Liver (tissue), 9 donors: ENCODE data around the gene NEUROD1. TPM values are rescaled to one million over a fixed set of nuclear protein-coding genes. Genes with fewer than 3 reads are reported as not detected.
A peak's percentile ranks its signal among the peaks of the same experiment; 100 is the strongest.

Source experiments
- DNase-seq: peaks from one replicate; pipeline ENCODE4 v3.0.0-alpha.2; 2017; ENCODE audit warnings: low spot score
- H3K27ac ChIP-seq, 2 donors: one replicate each; pipeline ENCODE4 v1.7.0; 2013; ENCODE audit warnings: inconsistent platforms in 2 of 2, low read length in 2 of 2, control low read depth in 1 of 2, low read depth in 1 of 2, mild to moderate bottlenecking in 1 of 2
- H3K27me3 ChIP-seq, 4 donors: one replicate each; pipeline versions ENCODE4 v1.6.1 to v1.7.0; 2013; ENCODE audit warnings: low read length in 3 of 4, inconsistent platforms in 1 of 4, mild to moderate bottlenecking in 1 of 4, moderate library complexity in 1 of 4; ENCODE audit not compliant: control insufficient read depth in 4 of 4, insufficient read depth in 4 of 4
- H3K36me3 ChIP-seq, 4 donors: one replicate each; pipeline versions ENCODE4 v1.6.1 to v1.7.0; 2013; ENCODE audit warnings: low read length in 3 of 4, mild to moderate bottlenecking in 3 of 4, low read depth in 1 of 4, moderate library complexity in 1 of 4; ENCODE audit not compliant: control insufficient read depth in 4 of 4, insufficient read depth in 3 of 4
- H3K4me1 ChIP-seq, 4 donors: one replicate each; pipeline versions ENCODE4 v1.6.1 to v1.7.0; 2013; ENCODE audit warnings: low read length in 3 of 4, mild to moderate bottlenecking in 3 of 4, moderate library complexity in 1 of 4; ENCODE audit not compliant: control insufficient read depth in 4 of 4, insufficient read depth in 4 of 4
- H3K4me3 ChIP-seq, 3 donors: one replicate each; pipeline versions ENCODE4 v1.6.1 to v1.7.0; 2013; ENCODE audit warnings: low read length in 3 of 3, control low read depth in 1 of 3, low read depth in 1 of 3, mild to moderate bottlenecking in 1 of 3
- H3K9ac ChIP-seq, 2 donors: one replicate each; pipeline ENCODE4 v1.7.0; 2013; ENCODE audit warnings: low read length in 2 of 2, mild to moderate bottlenecking in 2 of 2, moderate library complexity in 2 of 2, control low read depth in 1 of 2, low read depth in 1 of 2
- H3K9me3 ChIP-seq, 4 donors: one replicate each; pipeline versions ENCODE4 v1.6.1 to v1.7.0; 2013; ENCODE audit warnings: low read length in 3 of 4; ENCODE audit not compliant: control insufficient read depth in 4 of 4
- FOXA2 ChIP-seq: IDR thresholded peaks from 2 replicates; pipeline ENCODE4 v1.6.1; 2016; ENCODE audit warnings: antibody characterized with exemption
- HNF4G ChIP-seq: IDR thresholded peaks from 2 replicates; pipeline ENCODE4 v1.6.1; 2016; ENCODE audit warnings: antibody characterized with exemption
- JUND ChIP-seq, 2 donors: IDR thresholded peaks; 2 replicates each; pipeline ENCODE4 v1.6.1; 2016; ENCODE audit warnings: antibody characterized with exemption in 2 of 2
- NR2F2 ChIP-seq: IDR thresholded peaks from 2 replicates; pipeline ENCODE4 v1.6.1; 2016; ENCODE audit warnings: antibody characterized with exemption
- WGBS: extraction: QIAGEN DNeasy Blood & Tissue Kit; methylation state at CpG from one replicate; pipeline ENCODE4 v1.1.7; 2013; 5-methylcytosine and 5-hydroxymethylcytosine counted together
- polyA plus RNA-seq, 2 donors: library from polyadenylated mRNA; stranded (reverse) in 1 of 2; unstranded in 1 of 2; fragments of 200-250 nt in 1 of 2; fragments of >200 nt in 1 of 2; fragmentation: Nextera tagmentation in 1 of 2; extraction: Ambion mirVana in 1 of 2; gene quantifications; one replicate each; pipeline versions ENCODE4 v1.2.1 to v1.2.3, GENCODE V29; 2013 to 2015
- total RNA-seq, 2 donors: library from RNA; depleted of rRNA; stranded (reverse); fragments of >200 nt; gene quantifications; one replicate each; pipeline ENCODE4 v1.2.3, GENCODE V29; 2014
- TF ChIP-seq, protein P1 (sequence below): IDR thresholded peaks from 2 replicates; pipeline ENCODE4 v1.6.1; 2016; ENCODE audit warnings: antibody characterized with exemption, mild to moderate bottlenecking
- TF ChIP-seq, protein P2 (sequence below): IDR thresholded peaks from 2 replicates; pipeline ENCODE4 v1.6.1; 2016; ENCODE audit warnings: antibody characterized with exemption
- TF ChIP-seq, protein P3 (sequence below): fragments of 150-350 bp; IDR thresholded peaks from 2 replicates; pipeline ENCODE4 v1.5.1; 2017; ENCODE audit warnings: improper control_type of control experiment, low read depth, low read length; ENCODE audit not compliant: missing input control
- TF ChIP-seq, protein P4 (sequence below): IDR thresholded peaks from 2 replicates; pipeline ENCODE4 v1.6.1; 2016; ENCODE audit warnings: antibody characterized with exemption
- donor health status: healthy.
- donor health status: healthy.
- donor health status: healthy.
- donor health status: healthy.
- donor health status: healthy.

Gene NEUROD1
- total and polyA plus RNA-seq, 4 donors: not detected

DNA sequence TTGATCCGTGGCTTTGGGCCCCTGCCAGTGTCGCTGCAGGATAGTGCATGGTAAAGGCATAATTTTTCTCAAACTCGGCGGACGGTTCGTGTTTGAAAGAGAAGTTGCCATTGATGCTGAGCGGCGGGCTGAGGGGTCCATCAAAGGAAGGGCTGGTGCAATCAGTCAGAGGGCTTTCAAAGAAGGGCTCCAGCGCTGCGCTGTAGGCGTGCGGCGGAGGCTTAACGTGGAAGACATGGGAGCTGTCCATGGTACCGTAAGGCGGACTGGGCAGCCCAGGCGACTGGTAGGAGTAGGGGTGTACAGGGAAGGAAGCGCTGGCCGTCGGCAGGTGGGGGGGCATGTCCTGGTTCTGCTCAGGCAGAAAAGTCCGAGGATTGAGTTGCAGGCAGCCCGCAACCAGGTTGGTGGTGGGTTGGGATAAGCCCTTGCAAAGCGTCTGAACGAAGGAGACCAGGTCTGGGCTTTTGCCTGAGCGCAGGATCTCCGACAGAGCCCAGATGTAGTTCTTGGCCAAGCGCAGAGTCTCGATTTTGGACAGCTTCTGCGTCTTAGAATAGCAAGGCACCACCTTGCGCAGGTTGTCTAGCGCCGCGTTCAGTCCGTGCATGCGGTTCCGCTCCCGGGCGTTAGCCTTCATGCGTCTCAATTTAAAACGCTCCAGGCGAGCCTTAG is 2.3 kb downstream of the NEUROD1 start:
- Histone ChIP-seq H3K9me3 (peaks cover 0 to 5% (median 2%) of the 10 kb centered on the region in 4 donors), H3K27ac (no peak overlapping the region), H3K27me3 (peaks cover 7 to 21% (median 10%) of the 10 kb centered on the region in 4 donors), H3K36me3 (no peaks in the 10 kb centered on the region), H3K4me1 (peaks cover 0 to 7% (median 3%) of the 10 kb centered on the region in 4 donors), H3K4me3 (no peak overlapping the region), H3K9ac (no peak overlapping the region)
- 12% methylated on average over 41 of the region's 41 CpGs for WGBS
- TF ChIP-seq FOXA2 (no peak), HNF4G (no peak)
- TF ChIP-seq, protein P1, sequence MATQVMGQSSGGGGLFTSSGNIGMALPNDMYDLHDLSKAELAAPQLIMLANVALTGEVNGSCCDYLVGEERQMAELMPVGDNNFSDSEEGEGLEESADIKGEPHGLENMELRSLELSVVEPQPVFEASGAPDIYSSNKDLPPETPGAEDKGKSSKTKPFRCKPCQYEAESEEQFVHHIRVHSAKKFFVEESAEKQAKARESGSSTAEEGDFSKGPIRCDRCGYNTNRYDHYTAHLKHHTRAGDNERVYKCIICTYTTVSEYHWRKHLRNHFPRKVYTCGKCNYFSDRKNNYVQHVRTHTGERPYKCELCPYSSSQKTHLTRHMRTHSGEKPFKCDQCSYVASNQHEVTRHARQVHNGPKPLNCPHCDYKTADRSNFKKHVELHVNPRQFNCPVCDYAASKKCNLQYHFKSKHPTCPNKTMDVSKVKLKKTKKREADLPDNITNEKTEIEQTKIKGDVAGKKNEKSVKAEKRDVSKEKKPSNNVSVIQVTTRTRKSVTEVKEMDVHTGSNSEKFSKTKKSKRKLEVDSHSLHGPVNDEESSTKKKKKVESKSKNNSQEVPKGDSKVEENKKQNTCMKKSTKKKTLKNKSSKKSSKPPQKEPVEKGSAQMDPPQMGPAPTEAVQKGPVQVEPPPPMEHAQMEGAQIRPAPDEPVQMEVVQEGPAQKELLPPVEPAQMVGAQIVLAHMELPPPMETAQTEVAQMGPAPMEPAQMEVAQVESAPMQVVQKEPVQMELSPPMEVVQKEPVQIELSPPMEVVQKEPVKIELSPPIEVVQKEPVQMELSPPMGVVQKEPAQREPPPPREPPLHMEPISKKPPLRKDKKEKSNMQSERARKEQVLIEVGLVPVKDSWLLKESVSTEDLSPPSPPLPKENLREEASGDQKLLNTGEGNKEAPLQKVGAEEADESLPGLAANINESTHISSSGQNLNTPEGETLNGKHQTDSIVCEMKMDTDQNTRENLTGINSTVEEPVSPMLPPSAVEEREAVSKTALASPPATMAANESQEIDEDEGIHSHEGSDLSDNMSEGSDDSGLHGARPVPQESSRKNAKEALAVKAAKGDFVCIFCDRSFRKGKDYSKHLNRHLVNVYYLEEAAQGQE: peak; percentile 100
- TF ChIP-seq, protein P2, sequence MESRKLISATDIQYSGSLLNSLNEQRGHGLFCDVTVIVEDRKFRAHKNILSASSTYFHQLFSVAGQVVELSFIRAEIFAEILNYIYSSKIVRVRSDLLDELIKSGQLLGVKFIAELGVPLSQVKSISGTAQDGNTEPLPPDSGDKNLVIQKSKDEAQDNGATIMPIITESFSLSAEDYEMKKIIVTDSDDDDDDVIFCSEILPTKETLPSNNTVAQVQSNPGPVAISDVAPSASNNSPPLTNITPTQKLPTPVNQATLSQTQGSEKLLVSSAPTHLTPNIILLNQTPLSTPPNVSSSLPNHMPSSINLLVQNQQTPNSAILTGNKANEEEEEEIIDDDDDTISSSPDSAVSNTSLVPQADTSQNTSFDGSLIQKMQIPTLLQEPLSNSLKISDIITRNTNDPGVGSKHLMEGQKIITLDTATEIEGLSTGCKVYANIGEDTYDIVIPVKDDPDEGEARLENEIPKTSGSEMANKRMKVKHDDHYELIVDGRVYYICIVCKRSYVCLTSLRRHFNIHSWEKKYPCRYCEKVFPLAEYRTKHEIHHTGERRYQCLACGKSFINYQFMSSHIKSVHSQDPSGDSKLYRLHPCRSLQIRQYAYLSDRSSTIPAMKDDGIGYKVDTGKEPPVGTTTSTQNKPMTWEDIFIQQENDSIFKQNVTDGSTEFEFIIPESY: no peak
- peak; percentile 72 for DNase-seq

DNA sequence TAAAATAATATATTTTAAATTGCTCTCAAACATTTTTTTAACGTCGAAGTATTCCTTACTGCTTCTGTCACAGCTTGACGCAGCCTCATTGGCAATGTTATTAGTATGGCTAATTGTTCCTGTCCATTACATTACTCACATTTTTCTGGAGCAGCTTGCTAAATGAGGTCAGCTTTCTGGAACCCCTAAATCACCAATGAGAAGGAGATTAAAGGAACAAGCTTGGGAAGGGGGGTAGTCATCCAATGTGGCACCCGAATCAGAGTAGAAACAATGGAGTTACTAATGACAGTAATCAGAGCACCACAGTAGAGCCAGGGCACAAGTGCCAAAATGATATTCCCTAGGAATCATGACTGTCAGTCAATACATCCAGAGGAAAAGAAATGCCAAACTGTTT is 5.1 kb downstream of the NEUROD1 start:
- no peaks in the 10 kb centered on the region for H3K36me3 ChIP-seq
- no peak for DNase-seq
- H3K27me3 ChIP-seq: peaks cover 0 to 15% (median 7%) of the 10 kb centered on the region in 4 donors
- no peak overlapping the region for H3K4me3 ChIP-seq
- peaks cover 0 to 3% (median 0%) of the 10 kb centered on the region in 4 donors for H3K9me3 ChIP-seq
- WGBS: 35% methylated on average over 4 of the region's 4 CpGs
- no peaks in the 10 kb centered on the region for H3K4me1 ChIP-seq
- no peak overlapping the region for H3K9ac ChIP-seq
- H3K27ac ChIP-seq: no peak overlapping the region
- TF ChIP-seq, protein P2: no peak
- TF ChIP-seq JUND (IDR thresholded peaks at IDR 0.05) (no peak), FOXA2 (no peak), NR2F2 (no peak)
- TF ChIP-seq, protein P1: no peak
- TF ChIP-seq, protein P3, sequence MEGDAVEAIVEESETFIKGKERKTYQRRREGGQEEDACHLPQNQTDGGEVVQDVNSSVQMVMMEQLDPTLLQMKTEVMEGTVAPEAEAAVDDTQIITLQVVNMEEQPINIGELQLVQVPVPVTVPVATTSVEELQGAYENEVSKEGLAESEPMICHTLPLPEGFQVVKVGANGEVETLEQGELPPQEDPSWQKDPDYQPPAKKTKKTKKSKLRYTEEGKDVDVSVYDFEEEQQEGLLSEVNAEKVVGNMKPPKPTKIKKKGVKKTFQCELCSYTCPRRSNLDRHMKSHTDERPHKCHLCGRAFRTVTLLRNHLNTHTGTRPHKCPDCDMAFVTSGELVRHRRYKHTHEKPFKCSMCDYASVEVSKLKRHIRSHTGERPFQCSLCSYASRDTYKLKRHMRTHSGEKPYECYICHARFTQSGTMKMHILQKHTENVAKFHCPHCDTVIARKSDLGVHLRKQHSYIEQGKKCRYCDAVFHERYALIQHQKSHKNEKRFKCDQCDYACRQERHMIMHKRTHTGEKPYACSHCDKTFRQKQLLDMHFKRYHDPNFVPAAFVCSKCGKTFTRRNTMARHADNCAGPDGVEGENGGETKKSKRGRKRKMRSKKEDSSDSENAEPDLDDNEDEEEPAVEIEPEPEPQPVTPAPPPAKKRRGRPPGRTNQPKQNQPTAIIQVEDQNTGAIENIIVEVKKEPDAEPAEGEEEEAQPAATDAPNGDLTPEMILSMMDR: no peak
- TF ChIP-seq, protein P4, sequence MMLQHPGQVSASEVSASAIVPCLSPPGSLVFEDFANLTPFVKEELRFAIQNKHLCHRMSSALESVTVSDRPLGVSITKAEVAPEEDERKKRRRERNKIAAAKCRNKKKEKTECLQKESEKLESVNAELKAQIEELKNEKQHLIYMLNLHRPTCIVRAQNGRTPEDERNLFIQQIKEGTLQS: no peak
